IMR-90 (cell line): Measurements from ENCODE around the gene HSPA9. TPM values are rescaled to one million over a fixed set of nuclear protein-coding genes. Genes with fewer than 3 reads are reported as not detected.

Experiments
- ATAC-seq: fragments of 200-7000 bp; cut with Tn5 transposase; 2 replicates; pipeline ENCODE4 v1.9.1; 2020; ENCODE audit warnings: low read depth, mild to moderate bottlenecking, moderate library complexity
- BruUV-seq: library from RNA; stranded (reverse); fragments of 400-500 nt; replicated peaks from 2 replicates; lab custom pipeline; 2021; lab: Mats Ljungman, UMichigan
- CTCF ChIA-PET: fragments of 300-600 bp; formaldehyde crosslinking; extraction: SDS; loops from one replicate; lab custom pipeline; 2021; ENCODE audit warnings: antibody characterized with exemption; lab: Yijun Ruan, JAX
- POLR2A ChIA-PET: fragments of 300-600 bp; sonication (Branson Sonifier 250); formaldehyde crosslinking; loops from one replicate; lab custom pipeline; 2022; ENCODE audit warnings: antibody characterized with exemption; ENCODE audit not compliant: unreplicated experiment; lab: Charles Lee
- DNase-seq: peaks from one replicate; pipeline ENCODE4 v3.0.0; 2013
- H2AFZ ChIP-seq: replicated peaks from 2 replicates; pipeline ENCODE3; 2013; ENCODE audit warnings: low read length, mild to moderate bottlenecking; ENCODE audit not compliant: poor library complexity
- H2AK5ac ChIP-seq: 2 replicates; pipeline ENCODE4 v1.6.1; 2013; ENCODE audit warnings: low read depth, low read length, inconsistent platforms
- H2AK9ac ChIP-seq: replicated peaks from 2 replicates; pipeline ENCODE3; 2013; ENCODE audit warnings: mild to moderate bottlenecking, low read depth, low read length, moderate library complexity; ENCODE audit not compliant: poor library complexity
- H2BK120ac ChIP-seq: 2 replicates; pipeline ENCODE4 v1.6.1; 2013; ENCODE audit warnings: low read depth, low read length, inconsistent platforms
- H2BK15ac ChIP-seq: 3 replicates; pipeline ENCODE4 v1.6.1; 2013; ENCODE audit warnings: low read depth, low read length, inconsistent platforms
- H2BK20ac ChIP-seq: 2 replicates; pipeline ENCODE4 v1.6.1; 2013; ENCODE audit warnings: low read depth, mild to moderate bottlenecking, inconsistent platforms, low read length, moderate library complexity
- H2BK5ac ChIP-seq: 2 replicates; pipeline ENCODE4 v1.6.1; 2013; ENCODE audit warnings: mild to moderate bottlenecking, low read depth, low read length, inconsistent platforms; ENCODE audit not compliant: poor library complexity, severe bottlenecking
- H3K14ac ChIP-seq: replicated peaks from 2 replicates; pipeline ENCODE4 v1.6.1; 2013; ENCODE audit warnings: low read depth, low read length, inconsistent platforms
- H3K18ac ChIP-seq: 2 replicates; pipeline ENCODE4 v1.6.1; 2013; ENCODE audit warnings: low read depth, low read length, control low read depth
- H3K23ac ChIP-seq: 2 replicates; pipeline ENCODE4 v1.6.1; 2013; ENCODE audit warnings: low read depth, low read length, inconsistent platforms
- H3K27ac ChIP-seq: 2 replicates; pipeline ENCODE4 v1.5.1; 2013; ENCODE audit warnings: mild to moderate bottlenecking, control low read depth, low read length; ENCODE audit not compliant: insufficient read depth
- H3K27me3 ChIP-seq: 2 replicates; pipeline ENCODE4 v1.6.1; 2013; ENCODE audit warnings: low read length; ENCODE audit not compliant: control insufficient read depth, insufficient read depth
- H3K36me3 ChIP-seq: 2 replicates; pipeline ENCODE4 v1.6.1; 2013; ENCODE audit warnings: low read length, mixed read lengths; ENCODE audit not compliant: control insufficient read depth, insufficient read depth
- H3K4ac ChIP-seq: 2 replicates; pipeline ENCODE4 v1.6.1; 2013; ENCODE audit warnings: low read depth, low read length, inconsistent platforms
- H3K4me1 ChIP-seq: 2 replicates; pipeline ENCODE4 v1.6.1; 2013; ENCODE audit warnings: low read length, mixed read lengths; ENCODE audit not compliant: control insufficient read depth, insufficient read depth
- H3K4me2 ChIP-seq: 2 replicates; pipeline ENCODE4 v1.6.1; 2013; ENCODE audit warnings: low read depth, mild to moderate bottlenecking, control low read depth, low read length, moderate library complexity
- H3K4me3 ChIP-seq: 2 replicates; pipeline ENCODE4 v1.5.1; 2013; ENCODE audit warnings: low read depth, mild to moderate bottlenecking, control low read depth, low read length, moderate library complexity; ENCODE audit not compliant: insufficient read depth
- H3K56ac ChIP-seq: 2 replicates; pipeline ENCODE4 v1.6.1; 2013; ENCODE audit warnings: low read length, inconsistent platforms; ENCODE audit not compliant: insufficient read depth; ENCODE audit errors: extremely low read depth
- H3K79me1 ChIP-seq, 2 experiments: 2 replicates each; pipeline ENCODE4 v1.6.1; 2013; ENCODE audit warnings: low read length in 2 of 2, inconsistent platforms in 1 of 2, low read depth in 1 of 2
- H3K9ac ChIP-seq: 2 replicates; pipeline ENCODE4 v1.6.1; 2013; ENCODE audit warnings: low read depth, low read length, control low read depth
- H3K9me1 ChIP-seq: 2 replicates; pipeline ENCODE4 v1.6.1; 2013; ENCODE audit warnings: low read length, inconsistent platforms; ENCODE audit not compliant: insufficient read depth
- H3K9me3 ChIP-seq: 2 replicates; pipeline ENCODE4 v1.6.1; 2013; ENCODE audit warnings: low read length; ENCODE audit not compliant: control insufficient read depth, insufficient read depth
- H4K20me1 ChIP-seq: 2 replicates; pipeline ENCODE4 v1.6.1; 2013; ENCODE audit warnings: low read length, inconsistent platforms; ENCODE audit not compliant: insufficient read depth
- H4K5ac ChIP-seq: 2 replicates; pipeline ENCODE4 v1.6.1; 2013; ENCODE audit warnings: mild to moderate bottlenecking, low read depth, low read length, control low read depth
- H4K8ac ChIP-seq, 2 experiments: 2 replicates each; pipeline ENCODE4 v1.6.1; 2013; ENCODE audit warnings: low read depth in 2 of 2, low read length in 2 of 2, control low read depth in 1 of 2, inconsistent platforms in 1 of 2
- H4K91ac ChIP-seq: 2 replicates; pipeline ENCODE4 v1.6.1; 2013; ENCODE audit warnings: low read depth, low read length, inconsistent platforms; ENCODE audit not compliant: insufficient read depth
- BHLHE40 ChIP-seq: fragments of 150-350 bp; IDR thresholded peaks from 2 replicates; pipeline ENCODE4 v1.6.1; 2016; ENCODE audit warnings: mild to moderate bottlenecking, low read depth, low read length
- CEBPB ChIP-seq: IDR thresholded peaks from 2 replicates; pipeline ENCODE4 v1.6.1; 2012; ENCODE audit warnings: low read depth, low read length, improper control_type of control experiment
- CHD1 ChIP-seq: IDR thresholded peaks from 2 replicates; pipeline ENCODE4 v1.6.1; 2012; ENCODE audit warnings: low read depth, low read length, improper control_type of control experiment
- FOS ChIP-seq: fragments of 150-350 bp; IDR thresholded peaks from 2 replicates; pipeline ENCODE4 v1.6.1; 2016; ENCODE audit warnings: low read depth, low read length
- MAFK ChIP-seq: IDR thresholded peaks from 2 replicates; pipeline ENCODE4 v1.6.1; 2012; ENCODE audit warnings: low read depth, low read length, improper control_type of control experiment
- MAZ ChIP-seq: IDR thresholded peaks from 2 replicates; pipeline ENCODE4 v1.6.1; 2012; ENCODE audit warnings: low read depth, mild to moderate bottlenecking, low read length, improper control_type of control experiment, moderate library complexity, borderline replicate concordance
- MXI1 ChIP-seq: IDR thresholded peaks from 2 replicates; pipeline ENCODE4 v1.6.1; 2012; ENCODE audit warnings: low read depth, mild to moderate bottlenecking, low read length, moderate library complexity, borderline replicate concordance
- NFE2L2 ChIP-seq: fragments of 150-350 bp; IDR thresholded peaks from 2 replicates; pipeline ENCODE4 v1.6.1; 2016; ENCODE audit warnings: low read depth, mild to moderate bottlenecking, low read length
- POLR2A ChIP-seq: IDR thresholded peaks from 2 replicates; pipeline ENCODE4 v1.6.1; 2012; ENCODE audit warnings: mild to moderate bottlenecking, low read depth, low read length
- RAD21 ChIP-seq: IDR thresholded peaks from 2 replicates; pipeline ENCODE4 v1.6.1; 2012; ENCODE audit warnings: low read length, improper control_type of control experiment
- RCOR1 ChIP-seq: IDR thresholded peaks from 2 replicates; pipeline ENCODE4 v1.6.1; 2012; ENCODE audit warnings: mild to moderate bottlenecking, low read length, improper control_type of control experiment; ENCODE audit not compliant: insufficient replicate concordance
- RFX5 ChIP-seq: IDR thresholded peaks from 2 replicates; pipeline ENCODE4 v1.8.0; 2012; ENCODE audit warnings: low read depth, mild to moderate bottlenecking, low read length, moderate library complexity
- SMC3 ChIP-seq: fragments of 150-350 bp; IDR thresholded peaks from 2 replicates; pipeline ENCODE4 v1.6.1; 2016; ENCODE audit warnings: low read depth, mild to moderate bottlenecking, antibody characterized with exemption, low read length, moderate library complexity
- WGBS, 2 experiments: methylation state at CpG; one replicate each; pipeline versions ENCODE4 v1.1.5 to v1.1.7; 2013; ENCODE audit warnings: missing lambda C conversion rate in 2 of 2; ENCODE audit not compliant: insufficient read length in 1 of 2; ENCODE audit errors: extremely low coverage in 2 of 2; 5-methylcytosine and 5-hydroxymethylcytosine counted together
- dilution Hi-C: fragments of 300-500 bp; cut with HindIII; formaldehyde crosslinking; loops from one replicate; pipeline ENCODE4 v1.14.3; 2018; ENCODE audit warnings: low sequenced_read_pairs; ENCODE audit not compliant: unreplicated experiment
- in situ Hi-C: fragments of 300-500 bp; cut with MboI; formaldehyde crosslinking; loops from 3 replicates; pipeline ENCODE4 v1.14.3; 2019; ENCODE audit warnings: low sequenced_read_pairs, inconsistent platforms, mixed read lengths
- intact Hi-C: fragments of 100-400 bp; cut with micrococcal nuclease; formaldehyde crosslinking; loops from 2 replicates; pipeline ENCODE4 v1.10.0; 2022
- polyA plus RNA-seq, 3 experiments: library from polyadenylated mRNA; depleted of rRNA; stranded (reverse); fragments of >200 nt; gene quantifications; 2 replicates each; pipeline ENCODE4 v1.2.3, GENCODE V29; 2012; ENCODE audit warnings: low replicate concordance in 1 of 3
- total RNA-seq: library from RNA; depleted of rRNA; stranded (reverse); fragments of >200 nt; gene quantifications from 2 replicates; pipeline ENCODE4 v1.2.3, GENCODE V29; 2012
- TF ChIP-seq, protein P1 (sequence below): conservative IDR thresholded peaks from 2 replicates; pipeline ENCODE4 v1.5.1; 2012; ENCODE audit warnings: mild to moderate bottlenecking, low read depth, low read length, improper control_type of control experiment
- TF ChIP-seq, protein P2 (sequence below): fragments of 150-350 bp; IDR thresholded peaks from 2 replicates; pipeline ENCODE4 v1.6.1; 2016; ENCODE audit warnings: low read depth, mild to moderate bottlenecking, low read length, moderate library complexity, borderline replicate concordance
- TF ChIP-seq, protein P3 (sequence below): fragments of 150-350 bp; IDR thresholded peaks from 2 replicates; pipeline ENCODE4 v1.6.1; 2017; ENCODE audit warnings: mild to moderate bottlenecking, antibody characterized with exemption, low read length, low read depth

Gene HSPA9
- total and polyA plus RNA-seq, 2 of the 4 experiments (the other 2 are of a cell fraction): 157 to 472 TPM

DNA sequence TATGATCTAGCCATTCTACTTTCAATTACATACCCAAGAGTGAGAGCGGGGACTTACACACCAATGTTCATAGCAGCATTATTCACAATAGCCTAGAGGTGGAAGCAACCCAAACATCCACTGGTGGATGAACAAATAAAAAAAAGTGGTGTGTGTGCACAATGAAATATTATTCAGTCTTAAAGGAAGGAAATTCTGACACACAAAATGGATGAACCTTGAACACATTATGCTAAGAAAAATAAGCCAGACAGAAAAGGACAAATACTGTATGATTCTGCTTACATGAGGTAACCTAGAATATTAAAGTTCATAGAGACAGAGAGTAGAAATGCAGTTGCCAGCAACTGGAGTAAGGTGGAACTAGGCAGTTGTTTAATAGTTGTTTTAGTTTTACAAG, 54.2 kb downstream of the HSPA9 start:
- ATAC-seq (no peak), DNase-seq (no peak)
- no peak overlapping the region for H2AK9ac ChIP-seq
- BruUV-seq: no TSS peak
- H2BK5ac ChIP-seq: no peak overlapping the region
- H3K23ac ChIP-seq: no peak overlapping the region
- peaks cover 23% of the 10 kb centered on the region for H3K36me3 ChIP-seq
- H3K56ac ChIP-seq: no peak overlapping the region
- dilution Hi-C loops (no loop called here), intact Hi-C loops (no loop called here), in situ Hi-C loops (no loop called here)
- no peak overlapping the region for H2BK120ac ChIP-seq
- no peak overlapping the region for H2AK5ac ChIP-seq
- no peak overlapping the region for H3K4me3 ChIP-seq
- CTCF ChIA-PET: no interaction called here
- peaks cover 4% of the 10 kb centered on the region for H3K4me1 ChIP-seq
- no CpG with 5 or more reads among the region's 1 CpG for WGBS, 2 experiments
- POLR2A ChIA-PET: no interaction called here
- H4K91ac ChIP-seq: no peak overlapping the region
- no peaks in the 10 kb centered on the region for H3K27me3 ChIP-seq
- H4K5ac ChIP-seq: no peak overlapping the region
- no peak for TF ChIP-seq RCOR1
- no peak for TF ChIP-seq RFX5
- TF ChIP-seq, protein P1, sequence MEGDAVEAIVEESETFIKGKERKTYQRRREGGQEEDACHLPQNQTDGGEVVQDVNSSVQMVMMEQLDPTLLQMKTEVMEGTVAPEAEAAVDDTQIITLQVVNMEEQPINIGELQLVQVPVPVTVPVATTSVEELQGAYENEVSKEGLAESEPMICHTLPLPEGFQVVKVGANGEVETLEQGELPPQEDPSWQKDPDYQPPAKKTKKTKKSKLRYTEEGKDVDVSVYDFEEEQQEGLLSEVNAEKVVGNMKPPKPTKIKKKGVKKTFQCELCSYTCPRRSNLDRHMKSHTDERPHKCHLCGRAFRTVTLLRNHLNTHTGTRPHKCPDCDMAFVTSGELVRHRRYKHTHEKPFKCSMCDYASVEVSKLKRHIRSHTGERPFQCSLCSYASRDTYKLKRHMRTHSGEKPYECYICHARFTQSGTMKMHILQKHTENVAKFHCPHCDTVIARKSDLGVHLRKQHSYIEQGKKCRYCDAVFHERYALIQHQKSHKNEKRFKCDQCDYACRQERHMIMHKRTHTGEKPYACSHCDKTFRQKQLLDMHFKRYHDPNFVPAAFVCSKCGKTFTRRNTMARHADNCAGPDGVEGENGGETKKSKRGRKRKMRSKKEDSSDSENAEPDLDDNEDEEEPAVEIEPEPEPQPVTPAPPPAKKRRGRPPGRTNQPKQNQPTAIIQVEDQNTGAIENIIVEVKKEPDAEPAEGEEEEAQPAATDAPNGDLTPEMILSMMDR: no peak
- TF ChIP-seq BHLHE40: no peak
- TF ChIP-seq CHD1: no peak
- no peak for TF ChIP-seq SMC3
- TF ChIP-seq MAZ: no peak
- TF ChIP-seq, protein P2, sequence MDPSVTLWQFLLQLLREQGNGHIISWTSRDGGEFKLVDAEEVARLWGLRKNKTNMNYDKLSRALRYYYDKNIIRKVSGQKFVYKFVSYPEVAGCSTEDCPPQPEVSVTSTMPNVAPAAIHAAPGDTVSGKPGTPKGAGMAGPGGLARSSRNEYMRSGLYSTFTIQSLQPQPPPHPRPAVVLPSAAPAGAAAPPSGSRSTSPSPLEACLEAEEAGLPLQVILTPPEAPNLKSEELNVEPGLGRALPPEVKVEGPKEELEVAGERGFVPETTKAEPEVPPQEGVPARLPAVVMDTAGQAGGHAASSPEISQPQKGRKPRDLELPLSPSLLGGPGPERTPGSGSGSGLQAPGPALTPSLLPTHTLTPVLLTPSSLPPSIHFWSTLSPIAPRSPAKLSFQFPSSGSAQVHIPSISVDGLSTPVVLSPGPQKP: no peak
- no peak for TF ChIP-seq FOS
- TF ChIP-seq CEBPB: no peak
- TF ChIP-seq POLR2A: no peak
- TF ChIP-seq MAFK: no peak
- TF ChIP-seq, protein P3, sequence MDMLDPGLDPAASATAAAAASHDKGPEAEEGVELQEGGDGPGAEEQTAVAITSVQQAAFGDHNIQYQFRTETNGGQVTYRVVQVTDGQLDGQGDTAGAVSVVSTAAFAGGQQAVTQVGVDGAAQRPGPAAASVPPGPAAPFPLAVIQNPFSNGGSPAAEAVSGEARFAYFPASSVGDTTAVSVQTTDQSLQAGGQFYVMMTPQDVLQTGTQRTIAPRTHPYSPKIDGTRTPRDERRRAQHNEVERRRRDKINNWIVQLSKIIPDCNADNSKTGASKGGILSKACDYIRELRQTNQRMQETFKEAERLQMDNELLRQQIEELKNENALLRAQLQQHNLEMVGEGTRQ: no peak
- no peak for TF ChIP-seq MXI1
- no peak for TF ChIP-seq RAD21
- TF ChIP-seq NFE2L2: no peak
- no peak overlapping the region for H2BK20ac ChIP-seq
- H2AFZ ChIP-seq: no peak overlapping the region
- peaks cover 8 to 60% of the 10 kb centered on the region in 2 experiments for H3K79me1 ChIP-seq
- no peak overlapping the region for H4K8ac ChIP-seq
- H3K27ac ChIP-seq: no peak overlapping the region
- H3K9me3 ChIP-seq: no peaks in the 10 kb centered on the region
- H3K9me1 ChIP-seq: 0 out of 2 replicates have a peak, but pooled peaks cover 4% of the 10 kb centered on the region
- H4K20me1 ChIP-seq: peaks cover 45% of the 10 kb centered on the region
- no peak overlapping the region for H3K18ac ChIP-seq
- H3K14ac ChIP-seq: no peak overlapping the region
- H3K9ac ChIP-seq: no peak overlapping the region
- H3K4ac ChIP-seq: no peak overlapping the region
- no peak overlapping the region for H3K4me2 ChIP-seq
- H2BK15ac ChIP-seq: no peak overlapping the region
